ENCODE results near the gene PRRX2.

DNA sequence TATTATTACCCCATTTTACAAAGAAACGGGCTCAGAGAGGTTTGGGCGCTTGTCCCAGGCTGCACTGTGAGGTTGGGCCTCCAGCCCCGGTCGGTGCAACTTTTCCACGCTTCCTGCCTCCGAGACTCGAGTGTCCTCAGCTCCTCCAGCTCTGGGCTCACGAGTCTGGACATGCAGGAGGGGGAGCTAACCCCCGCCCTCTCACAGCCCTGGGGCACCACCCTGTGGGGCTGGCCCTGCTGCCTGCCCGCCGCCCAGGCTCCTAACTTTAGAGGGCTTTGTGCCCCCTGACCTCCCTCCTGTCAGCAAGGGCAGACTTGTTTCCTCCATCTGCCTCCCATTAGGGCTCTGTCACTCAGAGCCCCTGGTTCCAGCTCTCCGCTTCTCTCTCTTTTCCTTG, 19.2 kb upstream of the PRRX2 start:
- TF ChIP-seq CTCF (IDR thresholded peaks at IDR 0.05; ENCODE audit: poor library complexity) (no peak), EZH2 (IDR thresholded peaks at IDR 0.05; ENCODE audit: borderline replicate concordance) (no peak)
